Measurements from ENCODE around the gene TTC3. TPM values are rescaled to one million over a fixed set of nuclear protein-coding genes. Genes with fewer than 3 reads are reported as not detected.

The TTC3 gene
- total and polyA plus RNA-seq, 2 experiments from 2014 or later: 146 to 196 TPM

DNA sequence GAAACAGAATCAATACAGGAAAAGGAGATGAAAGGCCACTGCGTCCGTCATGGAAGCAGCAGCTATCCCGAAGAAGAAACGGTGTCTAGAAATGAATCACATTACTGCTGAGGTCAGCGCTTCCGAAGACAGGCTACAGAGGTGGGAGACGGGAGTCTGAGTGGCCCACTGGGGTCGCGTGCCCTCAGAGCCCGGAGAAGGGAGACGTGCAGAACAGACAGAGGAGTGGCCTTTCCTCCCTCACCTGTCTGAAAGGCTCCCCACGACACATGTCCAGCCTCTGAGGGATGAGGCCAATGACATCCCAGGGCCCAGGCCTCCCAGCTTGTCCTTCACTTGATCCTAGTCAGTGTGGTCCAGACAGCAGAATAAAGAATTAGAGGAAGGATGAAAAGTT lies 158.2 kb downstream of the TTC3 start:
- peaks cover 3% of the 10 kb centered on the region for H3K79me2 ChIP-seq
- H3K9me3 ChIP-seq (ENCODE audit: low read depth): no peaks in the 10 kb centered on the region
- DNase-seq (ENCODE audit: low spot score): no peak
- WGBS (ENCODE audit: low lambda C conversion rate, missing lambda C conversion rate): 94% methylated on average over 12 of the region's 12 CpGs
- H3K27me3 ChIP-seq: no peaks in the 10 kb centered on the region
- no peak for TF ChIP-seq EZH2phosphoT487 (IDR thresholded peaks at IDR 0.05; ENCODE audit: low read depth, severe bottlenecking, unreplicated experiment)
- TF ChIP-seq EZH2 (IDR thresholded peaks at IDR 0.05; ENCODE audit: borderline replicate concordance): no peak
- TF ChIP-seq, protein P1, sequence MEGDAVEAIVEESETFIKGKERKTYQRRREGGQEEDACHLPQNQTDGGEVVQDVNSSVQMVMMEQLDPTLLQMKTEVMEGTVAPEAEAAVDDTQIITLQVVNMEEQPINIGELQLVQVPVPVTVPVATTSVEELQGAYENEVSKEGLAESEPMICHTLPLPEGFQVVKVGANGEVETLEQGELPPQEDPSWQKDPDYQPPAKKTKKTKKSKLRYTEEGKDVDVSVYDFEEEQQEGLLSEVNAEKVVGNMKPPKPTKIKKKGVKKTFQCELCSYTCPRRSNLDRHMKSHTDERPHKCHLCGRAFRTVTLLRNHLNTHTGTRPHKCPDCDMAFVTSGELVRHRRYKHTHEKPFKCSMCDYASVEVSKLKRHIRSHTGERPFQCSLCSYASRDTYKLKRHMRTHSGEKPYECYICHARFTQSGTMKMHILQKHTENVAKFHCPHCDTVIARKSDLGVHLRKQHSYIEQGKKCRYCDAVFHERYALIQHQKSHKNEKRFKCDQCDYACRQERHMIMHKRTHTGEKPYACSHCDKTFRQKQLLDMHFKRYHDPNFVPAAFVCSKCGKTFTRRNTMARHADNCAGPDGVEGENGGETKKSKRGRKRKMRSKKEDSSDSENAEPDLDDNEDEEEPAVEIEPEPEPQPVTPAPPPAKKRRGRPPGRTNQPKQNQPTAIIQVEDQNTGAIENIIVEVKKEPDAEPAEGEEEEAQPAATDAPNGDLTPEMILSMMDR (IDR thresholded peaks at IDR 0.05; ENCODE audit: poor library complexity): no peak
- H3K9me2 ChIP-seq (replicated peaks; ENCODE audit: insufficient read depth): no peaks in the 10 kb centered on the region
- no peak overlapping the region for H3K4me3 ChIP-seq
- no peak overlapping the region for H2AFZ ChIP-seq
- no peaks in the 10 kb centered on the region for H3K4me1 ChIP-seq (ENCODE audit: insufficient read depth)
- H4K20me1 ChIP-seq (ENCODE audit: insufficient read depth, poor library complexity, severe bottlenecking): no peaks in the 10 kb centered on the region
- H3K36me3 ChIP-seq (replicated peaks; ENCODE audit: insufficient read depth, low read depth): no peaks in the 10 kb centered on the region
- H3K27ac ChIP-seq: no peak overlapping the region
- H3K4me2 ChIP-seq: no peak overlapping the region

DNA sequence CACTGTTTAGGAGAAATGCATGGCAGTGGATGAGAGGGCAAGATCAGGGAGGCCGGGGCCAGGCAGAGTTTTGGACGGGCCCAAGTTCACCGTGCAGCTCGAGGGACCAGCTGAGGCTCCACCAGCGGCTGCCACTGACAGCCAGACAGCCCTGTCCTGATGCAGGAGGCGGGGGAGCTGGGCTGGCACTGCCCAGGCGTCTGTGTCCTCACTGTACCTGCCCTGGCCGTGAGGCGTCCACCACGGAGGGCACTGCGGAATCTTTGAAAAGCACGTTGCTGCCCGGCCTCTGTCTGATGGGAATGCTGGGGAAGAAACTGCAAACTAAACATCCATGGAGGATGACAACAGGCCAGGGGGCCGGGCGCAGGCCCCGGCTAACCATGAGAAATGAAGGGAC lies 158.6 kb downstream of the TTC3 start:
- 96% methylated on average over 16 of the region's 16 CpGs for WGBS (ENCODE audit: low lambda C conversion rate, missing lambda C conversion rate)
- TF ChIP-seq, protein P1 (IDR thresholded peaks at IDR 0.05; ENCODE audit: poor library complexity): no peak
- TF ChIP-seq EZH2 (IDR thresholded peaks at IDR 0.05; ENCODE audit: borderline replicate concordance): no peak
- no peak for TF ChIP-seq EZH2phosphoT487 (IDR thresholded peaks at IDR 0.05; ENCODE audit: low read depth, severe bottlenecking, unreplicated experiment)
- Histone ChIP-seq H3K27me3 (no peaks in the 10 kb centered on the region), H3K9me3 (ENCODE audit: low read depth) (no peaks in the 10 kb centered on the region), H3K4me2 (no peak overlapping the region), H4K20me1 (ENCODE audit: insufficient read depth, poor library complexity, severe bottlenecking) (no peaks in the 10 kb centered on the region), H3K27ac (no peak overlapping the region), H2AFZ (no peak overlapping the region), H3K4me3 (no peak overlapping the region), H3K9me2 (replicated peaks; ENCODE audit: insufficient read depth) (no peaks in the 10 kb centered on the region), H3K4me1 (ENCODE audit: insufficient read depth) (no peaks in the 10 kb centered on the region), H3K36me3 (replicated peaks; ENCODE audit: insufficient read depth, low read depth) (no peaks in the 10 kb centered on the region), H3K79me2 (peaks cover 3% of the 10 kb centered on the region)
- DNase-seq (ENCODE audit: low spot score): no peak

DNA sequence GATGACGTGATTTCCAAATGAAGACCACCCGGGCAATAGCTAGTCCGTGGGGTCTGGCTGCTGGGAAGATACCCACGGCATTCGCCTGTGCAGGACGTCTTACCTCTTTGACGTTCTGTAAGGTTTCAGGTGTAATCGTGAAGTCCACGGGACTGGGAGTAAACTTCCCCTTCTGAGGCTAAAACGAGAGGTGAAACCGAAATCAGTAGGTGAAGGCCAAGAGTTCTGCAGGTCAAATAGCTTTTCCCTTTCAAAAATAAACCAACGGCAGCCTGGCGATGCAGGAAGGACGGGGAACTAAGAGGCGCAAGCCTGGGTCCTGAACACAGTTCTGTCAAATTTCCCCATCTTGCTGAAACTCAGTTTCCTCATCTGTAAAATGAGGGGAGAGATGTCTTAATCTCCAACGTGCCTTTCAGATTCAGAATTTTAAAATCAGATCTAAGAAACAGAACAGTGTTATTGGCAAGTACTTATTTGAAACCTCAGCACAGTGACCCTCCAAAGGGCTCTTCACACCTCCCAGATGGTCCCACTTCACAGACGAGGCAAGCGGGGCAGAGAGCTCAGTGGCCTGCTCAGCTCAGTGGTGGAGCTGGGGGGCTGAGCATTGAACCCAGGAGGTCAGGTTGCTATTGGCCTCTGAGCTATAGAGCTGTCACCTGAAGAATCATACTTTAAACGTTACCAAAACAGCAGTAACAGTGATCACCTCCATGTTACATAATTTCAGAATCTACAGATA lies 159.4 kb downstream of the TTC3 start:
- H3K36me3 ChIP-seq (replicated peaks; ENCODE audit: insufficient read depth, low read depth): no peaks in the 10 kb centered on the region
- H3K4me2 ChIP-seq: no peak overlapping the region
- WGBS (ENCODE audit: low lambda C conversion rate, missing lambda C conversion rate): 98% methylated on average over 19 of the region's 19 CpGs
- DNase-seq (ENCODE audit: low spot score): no peak
- H3K79me2 ChIP-seq: peaks cover 3% of the 10 kb centered on the region
- no peak for TF ChIP-seq EZH2 (IDR thresholded peaks at IDR 0.05; ENCODE audit: borderline replicate concordance)
- no peak for TF ChIP-seq EZH2phosphoT487 (IDR thresholded peaks at IDR 0.05; ENCODE audit: low read depth, severe bottlenecking, unreplicated experiment)
- TF ChIP-seq, protein P1 (IDR thresholded peaks at IDR 0.05; ENCODE audit: poor library complexity): no peak
- H2AFZ ChIP-seq: no peak overlapping the region
- no peak overlapping the region for H3K4me3 ChIP-seq
- H3K27ac ChIP-seq: no peak overlapping the region
- no peaks in the 10 kb centered on the region for H3K9me3 ChIP-seq (ENCODE audit: low read depth)
- H3K4me1 ChIP-seq (ENCODE audit: insufficient read depth): no peaks in the 10 kb centered on the region
- H4K20me1 ChIP-seq (ENCODE audit: insufficient read depth, poor library complexity, severe bottlenecking): no peaks in the 10 kb centered on the region
- H3K9me2 ChIP-seq (replicated peaks; ENCODE audit: insufficient read depth): no peaks in the 10 kb centered on the region
- H3K27me3 ChIP-seq: no peaks in the 10 kb centered on the region
